ENCODE results near the gene ANKRA2.

The ANKRA2 gene, protein sequence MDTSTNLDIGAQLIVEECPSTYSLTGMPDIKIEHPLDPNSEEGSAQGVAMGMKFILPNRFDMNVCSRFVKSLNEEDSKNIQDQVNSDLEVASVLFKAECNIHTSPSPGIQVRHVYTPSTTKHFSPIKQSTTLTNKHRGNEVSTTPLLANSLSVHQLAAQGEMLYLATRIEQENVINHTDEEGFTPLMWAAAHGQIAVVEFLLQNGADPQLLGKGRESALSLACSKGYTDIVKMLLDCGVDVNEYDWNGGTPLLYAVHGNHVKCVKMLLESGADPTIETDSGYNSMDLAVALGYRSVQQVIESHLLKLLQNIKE

DNA sequence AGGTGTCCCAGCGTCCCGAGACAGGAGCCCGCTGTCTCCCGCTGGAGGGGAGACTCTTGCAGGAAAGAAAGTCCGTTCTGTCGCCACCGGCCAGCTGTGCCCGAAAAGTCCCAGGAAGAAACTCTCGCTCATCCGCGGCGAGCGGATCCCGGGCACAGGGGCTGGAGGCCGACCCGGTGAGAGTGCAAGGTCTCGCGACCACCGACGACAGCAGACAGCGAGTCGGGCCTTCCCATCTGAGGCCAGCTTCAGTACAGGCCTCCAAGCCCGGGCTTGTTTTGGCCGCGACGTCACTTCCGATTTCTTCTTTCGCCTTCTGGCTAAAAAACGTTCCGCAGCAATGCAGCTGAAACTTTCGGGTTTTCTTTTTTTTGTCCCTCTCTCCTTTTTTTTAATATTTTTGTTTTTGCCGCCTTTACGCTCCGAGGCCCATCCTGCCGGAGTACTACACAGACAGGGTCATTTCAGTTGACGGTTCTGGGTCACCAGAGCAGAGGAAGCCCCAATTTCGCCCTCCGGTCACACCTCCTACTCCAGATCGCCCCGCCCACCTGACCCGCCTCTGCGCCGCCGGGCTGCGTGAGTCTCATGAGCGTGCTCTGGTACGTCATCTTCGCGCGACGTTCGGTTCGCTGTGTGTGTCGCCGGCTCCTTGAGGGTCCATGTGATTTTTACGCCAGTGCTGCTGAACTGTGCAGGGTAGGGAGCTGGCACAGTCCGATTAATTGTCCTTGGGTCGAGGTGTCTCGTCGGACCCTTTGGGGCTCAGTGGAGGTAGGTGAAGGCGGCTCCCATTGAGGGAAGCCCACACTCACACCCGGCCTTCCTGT is at the start of gene ANKRA2, which contains the start of gene UTP15:
Gene ANKRA2, minus strand, starts transcription at position 501 of the 830 bp plus-strand sequence. CDS start 2,758 bp downstream, outside the sequence.
Gene UTP15, plus strand, starts transcription at position 605 of the 830 bp plus-strand sequence. CDS start 1,602 bp downstream, outside the sequence.
- peak; percentile 83 for DNase-seq (ENCODE audit: low read depth)

DNA sequence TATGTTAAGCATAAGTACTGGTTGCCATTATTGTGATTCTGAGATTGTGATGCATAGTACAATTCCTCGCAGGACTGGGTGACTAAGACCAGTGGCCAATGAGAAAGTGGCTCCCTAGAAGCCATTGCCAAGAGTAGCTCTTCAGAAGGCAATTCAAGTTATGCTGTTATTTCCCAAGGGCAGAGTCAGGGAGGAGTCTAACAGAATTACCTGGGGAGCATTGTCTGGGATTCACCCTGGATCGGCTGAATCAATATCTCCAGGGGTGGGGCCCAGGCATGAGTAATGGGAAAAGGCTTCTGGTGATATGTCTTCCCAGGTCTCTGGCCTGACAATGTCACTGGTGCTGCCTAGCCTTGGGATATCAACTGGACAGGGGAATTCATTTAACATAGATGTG is 49.6 kb upstream of the ANKRA2 start:
- DNase-seq (ENCODE audit: low read depth), result no peak

DNA sequence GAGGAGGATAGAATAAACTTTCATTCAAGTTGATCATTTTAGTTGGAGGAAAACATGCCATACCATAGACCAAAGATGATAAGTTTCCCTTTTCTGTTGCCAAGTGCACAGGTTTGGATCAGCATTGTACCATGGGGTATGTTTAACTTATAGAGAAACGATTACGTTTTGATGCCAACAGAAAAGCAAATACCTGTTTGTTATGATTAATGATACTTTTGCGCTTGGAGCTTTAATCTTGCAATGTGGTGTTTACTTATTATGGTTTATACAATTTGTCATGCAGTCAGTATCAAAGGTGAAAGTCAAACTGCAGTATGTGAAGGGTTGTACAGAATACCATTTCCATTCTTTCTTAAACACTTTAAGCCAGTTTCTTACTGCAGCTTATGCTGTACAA is 47.4 kb upstream of the ANKRA2 start:
- DNase-seq (ENCODE audit: low read depth), result no peak

DNA sequence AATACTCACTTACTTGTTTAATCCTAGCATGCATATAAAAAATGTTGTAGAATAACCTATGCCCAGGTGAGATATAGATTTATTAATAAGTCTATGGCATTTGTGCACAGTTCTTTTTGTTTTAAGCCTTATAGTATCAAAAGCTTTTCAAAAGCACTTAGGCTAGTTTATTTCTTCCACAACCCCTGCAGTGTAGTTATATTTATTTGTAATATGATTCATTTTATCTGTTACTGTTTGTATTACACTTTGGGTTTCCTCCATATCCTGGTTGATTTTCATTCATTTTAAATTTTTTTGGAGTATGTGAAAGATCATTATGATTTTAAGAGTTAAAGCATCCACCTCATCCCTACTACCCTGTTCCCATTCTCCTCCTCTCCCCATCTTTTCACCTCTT is 41.8 kb upstream of the ANKRA2 start:
- no peak for DNase-seq (ENCODE audit: low read depth)

DNA sequence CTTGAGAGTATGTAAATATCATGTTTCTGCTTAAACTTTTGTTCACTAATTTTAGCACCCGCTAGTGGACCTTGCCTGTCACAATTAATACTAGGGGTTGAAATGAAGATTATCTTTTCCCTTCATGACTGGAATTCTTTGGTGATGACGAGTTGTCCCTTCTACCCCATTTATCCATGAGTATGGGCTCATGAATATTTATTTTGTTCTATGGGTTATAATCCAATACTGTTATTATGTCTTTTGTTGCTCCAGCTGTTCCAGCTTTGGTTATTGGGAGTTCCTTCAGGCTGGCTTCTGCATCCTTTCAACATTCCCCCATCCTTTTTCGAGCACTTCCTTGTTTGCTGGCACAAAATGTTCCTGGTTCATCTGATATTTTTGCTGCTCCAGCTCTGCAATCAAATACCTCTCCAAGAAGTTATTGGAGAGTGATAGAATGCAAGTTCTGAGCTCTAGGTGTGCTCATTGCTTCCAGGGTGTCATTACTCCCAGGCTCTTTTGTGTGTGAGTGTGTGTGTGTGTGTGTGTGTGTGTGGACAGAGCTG is 40.8 kb upstream of the ANKRA2 start:
- no peak for DNase-seq (ENCODE audit: low read depth)

DNA sequence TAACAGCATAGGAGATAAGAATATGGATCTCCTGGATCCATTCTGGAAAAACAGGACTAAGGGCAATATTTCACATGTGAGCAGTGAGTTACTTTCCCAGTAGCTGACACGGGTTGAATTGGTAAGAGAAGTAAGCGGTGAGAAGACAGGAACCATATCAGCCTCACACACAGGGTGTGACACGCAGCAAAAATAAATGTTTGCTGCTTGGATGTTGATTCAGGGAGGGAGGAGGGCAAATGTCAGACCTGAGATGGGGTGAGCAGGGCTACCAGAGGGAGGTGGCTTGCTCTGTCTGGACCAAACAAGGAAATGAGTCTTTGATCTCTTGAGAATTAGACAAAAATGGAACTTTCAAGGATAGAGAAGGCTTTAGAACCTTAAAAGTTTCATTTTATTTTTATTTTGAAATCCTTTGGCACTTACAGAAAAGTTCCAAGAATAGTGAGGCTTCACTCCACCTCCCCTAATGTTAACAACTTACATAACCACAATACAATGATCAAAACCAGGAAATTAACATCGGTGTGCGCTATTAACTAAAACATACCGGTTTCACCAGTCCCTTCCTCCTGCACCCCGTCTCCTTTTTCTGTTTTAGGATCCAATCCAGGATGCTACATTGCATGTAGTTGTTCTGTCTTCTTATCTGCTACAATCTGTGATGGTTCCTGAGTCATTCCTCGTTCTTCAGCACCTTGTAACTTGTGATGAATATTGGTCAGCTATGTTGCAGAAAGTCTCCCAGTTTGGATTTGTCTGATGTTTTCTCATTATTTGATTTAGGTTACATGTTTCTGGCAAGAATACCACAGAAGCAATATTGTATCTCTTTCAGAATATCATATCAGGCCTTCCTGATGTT is 40.0 kb upstream of the ANKRA2 start:
- DNase-seq (ENCODE audit: low read depth), result no peak

DNA sequence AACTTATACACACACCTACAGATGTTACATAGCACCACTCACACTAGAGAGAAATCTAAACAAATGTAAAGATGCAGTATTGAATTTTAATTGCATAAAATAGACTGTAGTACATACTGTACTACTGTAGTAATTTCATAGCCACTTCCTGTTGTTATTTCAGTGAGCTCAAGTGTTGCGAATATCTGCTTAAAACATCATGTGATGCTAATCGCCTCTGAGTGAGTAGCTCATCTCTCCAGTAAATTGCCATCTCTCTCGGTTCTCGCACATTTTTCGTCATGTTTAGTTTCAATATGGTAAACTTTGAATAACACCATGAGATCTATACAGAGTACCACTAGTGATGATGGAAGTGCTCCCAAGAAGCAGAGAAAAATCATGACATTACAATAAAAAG is 38.6 kb upstream of the ANKRA2 start:
- DNase-seq (ENCODE audit: low read depth), result no peak

DNA sequence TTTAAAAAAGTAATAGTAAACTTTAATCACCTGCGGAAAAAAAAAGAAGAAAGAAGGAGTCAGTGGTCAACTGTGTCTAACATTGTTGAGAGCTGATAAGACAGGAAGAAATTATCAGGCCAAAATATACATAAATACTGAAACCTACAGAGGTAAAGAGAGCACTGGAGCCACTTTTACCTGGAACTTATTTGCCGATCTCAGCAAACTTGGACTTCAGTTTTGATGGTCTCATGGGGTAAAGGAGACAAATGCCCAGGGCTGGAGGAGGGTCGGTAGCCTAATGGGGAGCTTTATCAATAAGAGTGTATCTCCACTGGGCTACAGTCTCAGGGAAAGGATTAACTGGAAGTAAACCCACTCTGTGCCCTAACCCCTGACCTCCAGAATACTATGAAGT is 33.9 kb upstream of the ANKRA2 start:
- DNase-seq (ENCODE audit: low read depth), result no peak

DNA sequence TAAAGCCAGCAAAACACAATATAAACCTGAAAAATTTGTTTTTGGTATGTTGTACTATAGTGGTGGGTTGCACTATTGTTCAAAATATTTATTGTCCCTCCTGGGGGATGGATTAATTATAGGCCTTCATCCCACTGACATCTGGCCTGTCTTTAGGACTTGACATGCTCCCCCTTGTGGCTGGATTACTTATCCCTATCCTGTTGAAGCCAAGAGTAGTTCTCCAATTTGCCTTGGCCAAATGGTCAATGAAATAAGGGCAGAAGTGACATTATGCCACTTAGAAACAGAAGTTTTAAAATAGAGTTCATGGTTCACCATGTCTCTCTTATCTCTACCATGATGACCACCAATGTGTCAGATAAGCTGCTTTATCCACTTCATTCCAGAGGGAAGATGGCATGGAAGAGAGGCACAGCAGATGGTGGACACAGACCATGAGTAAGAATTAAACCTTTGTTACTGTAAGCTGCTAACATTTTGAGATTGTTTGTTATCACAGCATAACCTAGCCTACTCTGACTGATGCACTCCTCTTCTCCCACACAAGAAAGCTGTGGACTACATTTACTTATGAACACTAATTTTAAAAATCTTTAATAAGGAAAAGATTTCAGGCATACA is 31.4 kb upstream of the ANKRA2 start:
- DNase-seq (ENCODE audit: low read depth), result no peak

DNA sequence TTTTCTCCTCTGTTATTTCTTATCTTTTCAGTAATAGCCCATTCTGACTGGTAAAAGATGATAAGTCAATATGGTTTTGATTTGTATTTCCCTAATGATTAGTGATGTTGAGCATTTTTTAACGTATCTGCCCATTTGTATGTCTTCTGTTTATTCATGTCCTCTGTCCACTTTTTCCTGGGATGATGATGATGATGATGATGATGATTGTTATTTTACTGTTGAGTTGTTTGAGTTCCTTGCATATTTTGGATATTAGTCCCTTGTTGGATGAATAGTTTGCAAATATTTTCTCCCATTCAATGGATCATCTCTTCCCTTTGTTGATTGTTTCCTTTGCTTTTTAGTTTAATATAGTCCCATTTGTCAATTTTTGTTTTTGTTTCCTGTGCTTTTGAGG is 27.1 kb upstream of the ANKRA2 start:
- peak; percentile 45 for DNase-seq (ENCODE audit: low read depth)

DNA sequence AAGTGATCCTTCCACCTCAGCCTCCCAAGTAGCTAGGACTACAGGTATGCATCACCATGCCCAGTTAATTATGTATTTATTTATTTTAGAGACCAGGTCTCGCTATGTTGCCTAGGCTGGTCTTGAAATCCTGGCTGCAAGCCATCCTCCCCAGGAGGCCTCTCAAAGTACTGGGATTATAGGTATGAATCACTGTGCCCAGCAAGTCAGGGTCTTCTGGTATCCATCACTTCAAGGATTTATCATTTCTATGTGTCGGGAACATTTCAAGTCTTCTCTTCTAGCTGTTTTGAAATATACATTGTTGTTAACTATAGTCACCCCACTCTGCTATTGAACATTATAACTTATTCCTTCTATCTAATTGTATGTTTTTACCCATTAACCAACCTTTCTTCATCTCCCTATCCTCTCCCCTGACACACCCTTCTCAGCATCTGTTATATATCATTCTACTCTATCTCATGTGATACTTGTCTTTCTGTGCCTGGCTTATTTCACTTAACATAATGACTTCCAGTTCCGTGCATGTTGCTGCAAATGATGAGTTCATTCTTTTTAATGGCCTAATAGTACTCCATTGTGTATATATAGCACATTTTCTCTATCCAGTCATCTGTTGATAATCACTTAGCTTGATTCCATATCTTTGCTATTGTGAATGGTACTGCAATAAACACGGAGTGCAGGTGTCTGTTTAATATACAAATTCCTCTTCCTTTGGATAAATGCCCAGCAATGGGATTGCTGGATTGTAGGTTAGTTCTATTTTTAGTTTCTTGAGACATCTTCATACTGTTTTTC is 26.5 kb upstream of the ANKRA2 start:
- DNase-seq (ENCODE audit: low read depth), result no peak

DNA sequence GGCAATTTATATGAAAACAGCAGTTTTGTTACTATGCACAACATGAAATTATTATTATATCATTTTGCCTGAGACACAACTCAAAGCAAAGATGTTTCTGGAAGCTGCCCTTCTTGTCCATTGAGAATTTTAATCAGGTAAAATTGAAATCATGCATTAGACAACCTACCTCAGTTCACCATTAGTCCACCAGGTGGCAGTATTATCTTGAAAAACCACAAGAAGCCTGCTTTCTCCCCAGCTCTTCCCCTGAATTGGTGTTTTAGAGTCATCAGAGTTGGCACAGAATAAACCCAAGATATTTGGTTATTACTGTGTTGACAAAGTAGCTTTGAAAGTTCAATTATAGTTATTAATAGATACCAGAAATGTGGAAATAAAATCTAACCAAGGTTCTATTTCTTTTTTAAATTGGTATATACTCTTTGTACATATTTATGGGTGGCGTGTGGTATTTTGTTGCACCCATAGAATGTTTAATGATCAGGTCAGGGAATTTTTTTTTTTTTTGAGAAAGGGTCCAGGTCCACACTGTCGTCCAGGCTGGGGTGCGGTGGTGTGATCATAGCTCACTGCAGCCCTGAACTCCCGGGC is 25.8 kb upstream of the ANKRA2 start:
- DNase-seq (ENCODE audit: low read depth), result peak; percentile 31

DNA sequence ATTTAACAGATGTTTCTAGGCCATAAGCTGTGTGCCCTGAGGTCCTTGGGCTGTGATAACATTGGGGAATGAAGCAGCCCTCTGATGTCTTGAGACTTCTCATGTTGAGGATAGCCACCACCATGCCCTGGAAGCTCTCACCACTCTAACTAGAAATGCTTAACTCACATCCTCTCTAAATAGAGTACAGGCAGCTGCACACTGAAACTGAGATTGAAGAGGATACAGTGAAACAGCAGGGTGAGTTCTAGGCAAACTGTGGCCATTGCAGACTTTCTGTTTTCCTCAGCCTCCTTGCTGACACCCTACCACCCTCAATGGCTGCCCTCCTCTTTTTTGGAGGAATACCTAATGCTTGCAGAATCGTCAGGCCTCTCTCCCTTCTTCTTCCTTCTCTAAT is 22.5 kb upstream of the ANKRA2 start:
- DNase-seq (ENCODE audit: low read depth), result no peak

DNA sequence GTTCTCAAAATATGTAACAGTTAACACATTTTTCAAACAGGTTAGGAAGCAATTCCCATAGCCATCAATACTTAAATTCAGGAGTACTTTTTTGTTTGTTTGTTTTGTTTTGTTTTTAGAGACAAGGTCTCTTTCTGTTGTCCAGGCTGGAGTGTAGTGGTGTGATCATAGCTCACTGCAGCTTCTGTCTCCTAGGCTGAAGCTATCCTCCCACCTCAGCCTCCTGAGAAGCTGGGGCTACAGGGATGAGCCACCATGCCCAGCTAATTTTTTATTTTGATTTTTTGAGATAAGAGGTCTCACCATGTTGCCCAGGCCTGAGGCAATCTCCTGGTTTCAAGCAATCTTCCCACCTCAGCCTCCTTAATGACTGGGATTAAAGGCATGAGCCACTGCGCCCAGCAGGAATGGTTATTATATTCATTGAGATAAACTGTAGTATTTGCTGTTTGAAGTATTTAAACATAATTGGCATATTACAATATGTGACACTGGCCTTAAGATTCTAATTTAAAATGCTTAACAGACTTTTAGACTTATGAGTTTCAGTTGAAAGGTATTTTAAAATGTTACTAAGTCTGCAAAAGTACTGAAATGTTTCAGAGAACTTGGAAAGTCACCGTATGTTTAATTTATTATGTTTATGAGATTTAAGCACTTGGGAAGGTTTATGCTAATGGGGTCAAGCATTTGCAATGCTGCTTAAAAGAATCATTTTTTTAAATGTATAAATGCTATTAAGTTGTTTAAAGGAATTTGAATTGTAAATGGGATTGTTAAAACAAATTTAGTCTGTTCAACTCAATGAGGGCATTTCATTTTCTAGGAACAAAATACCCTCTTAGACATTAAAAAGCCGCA is 17.1 kb upstream of the ANKRA2 start:
- DNase-seq (ENCODE audit: low read depth), result no peak

DNA sequence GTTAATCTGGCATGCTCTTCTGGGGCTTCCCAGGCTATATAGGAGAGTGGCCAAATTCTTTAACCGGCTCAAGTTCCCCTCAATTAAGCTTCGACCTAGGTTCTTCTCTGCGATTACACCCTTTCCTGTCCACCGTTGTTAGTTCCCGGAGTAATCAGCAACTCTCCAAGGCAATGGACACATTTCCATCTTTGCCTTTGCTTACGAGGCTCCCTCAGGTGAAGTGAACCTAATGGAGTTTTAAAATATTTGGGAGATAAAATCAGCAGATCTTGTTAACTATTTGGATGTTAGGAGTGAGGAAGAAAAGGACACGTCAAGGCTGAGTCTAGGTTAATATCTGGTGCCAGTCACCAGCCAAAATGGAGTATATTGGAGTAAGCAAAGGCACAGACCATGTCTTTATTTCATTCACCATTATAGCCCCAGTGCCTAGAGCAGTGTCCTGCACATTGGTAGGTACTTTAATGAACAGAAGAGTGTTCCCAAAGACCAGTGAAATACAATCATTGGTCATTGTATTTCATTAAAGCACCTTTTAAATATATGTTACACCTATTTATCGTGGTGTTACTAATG is 619 bp upstream of the ANKRA2 start:
- no peak for DNase-seq (ENCODE audit: low read depth)

DNA sequence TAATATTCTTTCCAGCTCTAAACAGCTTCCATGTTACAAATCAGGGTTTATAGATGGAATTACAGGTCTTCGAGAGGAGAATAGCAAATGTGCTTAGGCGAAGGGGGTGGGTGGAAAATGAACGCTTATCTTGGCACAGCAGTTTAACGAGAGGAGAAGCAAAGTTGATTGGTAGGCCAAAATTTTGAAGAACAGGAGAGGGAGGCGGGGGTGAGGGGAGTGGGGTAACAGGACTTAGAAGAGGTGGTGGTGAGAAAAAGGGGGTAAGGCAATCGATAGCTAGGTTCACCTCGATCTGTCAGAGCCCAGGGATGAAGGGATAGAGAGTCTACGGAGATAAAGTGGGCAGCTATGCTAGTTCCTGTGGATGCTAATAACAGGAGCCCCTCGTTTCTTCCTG is 764 bp downstream of the ANKRA2 start:
- DNase-seq (ENCODE audit: low read depth), result no peak

DNA sequence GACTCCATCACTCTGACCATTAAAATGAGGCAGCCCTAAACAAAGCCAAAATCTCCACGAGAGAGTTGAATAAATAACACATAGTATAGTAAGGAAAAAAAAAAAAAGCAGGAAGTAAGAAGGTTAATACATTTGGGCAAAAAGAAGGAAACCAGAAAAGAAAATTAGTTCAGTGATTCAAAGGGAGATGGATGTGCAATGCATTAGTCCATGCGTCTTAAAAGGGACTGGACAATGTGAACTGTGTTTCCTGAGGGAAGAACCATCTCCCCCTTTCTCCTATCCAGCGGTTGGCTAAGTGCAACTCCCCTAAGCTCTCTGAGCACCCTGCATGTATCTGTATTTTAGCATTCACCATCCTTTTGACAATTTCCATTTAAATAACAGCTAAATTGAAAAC is 1.4 kb downstream of the ANKRA2 start:
- DNase-seq (ENCODE audit: low read depth), result no peak

DNA sequence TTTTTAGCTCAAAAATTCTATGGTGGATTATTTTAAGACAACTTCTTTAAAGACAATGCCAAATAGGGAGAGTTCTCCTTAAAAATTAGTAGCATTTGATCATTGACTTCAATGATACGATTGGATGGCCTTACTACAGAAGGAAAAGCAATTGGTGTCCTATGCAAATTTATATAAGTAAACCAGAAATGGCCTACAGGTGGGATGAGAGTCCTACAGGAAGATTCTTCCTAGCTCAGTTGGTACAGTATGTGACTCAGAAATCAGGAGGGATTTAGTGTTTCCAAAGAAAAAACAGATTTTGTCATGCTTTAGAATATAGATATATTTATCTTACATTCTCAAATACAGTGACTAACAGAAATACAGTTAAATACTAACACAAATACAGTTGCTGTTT is 6.5 kb downstream of the ANKRA2 start:
- no peak for DNase-seq (ENCODE audit: low read depth)

DNA sequence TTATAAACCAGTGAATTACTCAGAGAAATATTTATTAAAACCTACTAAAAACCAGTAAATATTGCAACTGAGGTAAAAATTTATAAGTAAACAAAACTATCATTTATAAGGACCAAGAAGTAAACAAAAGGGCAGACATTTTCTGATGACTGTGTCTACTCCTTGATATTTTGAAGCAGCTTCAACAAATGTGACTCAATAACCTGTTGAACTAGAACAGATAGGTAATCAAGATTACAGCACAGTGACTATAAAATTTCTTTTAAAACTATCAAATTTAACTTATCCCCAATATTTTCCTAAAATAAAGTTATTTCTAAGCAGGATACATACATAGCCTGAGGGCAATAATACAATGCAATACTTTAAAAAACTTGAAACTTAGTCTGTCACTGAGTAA is 12.8 kb downstream of the ANKRA2 start:
- DNase-seq (ENCODE audit: low read depth), result no peak

Measured in GM04503 (cell line).